GM18502 (cell line): ENCODE data around the gene MACROD2.
A peak's percentile ranks its signal among the peaks of the same experiment; 100 is the strongest.
"Not testable (repeated sequence)": the region's sequence is repeated elsewhere in the genome, so short reads cannot be mapped to it uniquely, and the experiment has no call there.

Experiments used
- ATAC-seq: cut with Tn5 transposase; IDR thresholded peaks from one replicate; pipeline ENCODE4 v1.9.1; 2021; ENCODE audit warnings: mild to moderate bottlenecking; ENCODE audit not compliant: unreplicated experiment, poor library complexity

The MACROD2 gene

DNA sequence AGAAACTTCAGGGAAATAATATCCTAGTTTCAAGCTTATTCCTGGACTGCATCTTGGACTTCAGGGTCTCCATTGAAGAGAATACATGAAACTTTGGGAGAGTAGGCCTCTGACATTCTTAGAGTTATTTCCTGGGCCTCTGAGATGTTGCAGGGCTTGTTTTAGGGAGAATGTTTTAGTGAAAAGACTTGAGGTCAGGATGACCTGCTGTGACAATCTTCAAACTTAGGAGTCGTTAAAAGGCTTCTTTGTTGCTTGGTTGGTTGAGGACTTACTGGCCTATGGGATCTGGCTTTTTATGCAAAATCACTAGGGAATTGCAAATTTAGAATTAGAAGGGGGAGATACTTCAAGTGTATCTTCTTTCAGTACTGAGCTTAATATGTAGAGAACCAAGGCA lies 955.3 kb downstream of the MACROD2 start:
- ATAC-seq: no peak

DNA sequence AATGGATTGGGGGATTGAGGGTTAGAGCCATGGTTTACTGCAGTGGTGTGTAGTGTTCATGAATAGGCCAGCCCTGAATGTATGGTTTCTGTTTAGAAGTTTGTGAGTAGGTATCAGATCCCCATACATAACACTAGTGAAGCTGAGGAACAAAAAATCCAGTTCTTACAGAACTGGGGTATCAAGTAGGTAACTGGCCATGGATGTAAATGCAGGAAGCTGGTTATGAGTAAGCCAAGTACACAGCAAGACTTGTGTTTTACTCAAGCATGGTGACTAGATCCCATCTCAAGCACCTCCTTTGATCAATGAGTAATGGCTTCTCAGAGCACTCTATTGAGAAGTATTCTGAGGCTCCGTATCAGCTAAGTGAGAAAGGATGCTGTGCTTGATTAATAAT lies 955.8 kb downstream of the MACROD2 start:
- peak; percentile 72 for ATAC-seq

DNA sequence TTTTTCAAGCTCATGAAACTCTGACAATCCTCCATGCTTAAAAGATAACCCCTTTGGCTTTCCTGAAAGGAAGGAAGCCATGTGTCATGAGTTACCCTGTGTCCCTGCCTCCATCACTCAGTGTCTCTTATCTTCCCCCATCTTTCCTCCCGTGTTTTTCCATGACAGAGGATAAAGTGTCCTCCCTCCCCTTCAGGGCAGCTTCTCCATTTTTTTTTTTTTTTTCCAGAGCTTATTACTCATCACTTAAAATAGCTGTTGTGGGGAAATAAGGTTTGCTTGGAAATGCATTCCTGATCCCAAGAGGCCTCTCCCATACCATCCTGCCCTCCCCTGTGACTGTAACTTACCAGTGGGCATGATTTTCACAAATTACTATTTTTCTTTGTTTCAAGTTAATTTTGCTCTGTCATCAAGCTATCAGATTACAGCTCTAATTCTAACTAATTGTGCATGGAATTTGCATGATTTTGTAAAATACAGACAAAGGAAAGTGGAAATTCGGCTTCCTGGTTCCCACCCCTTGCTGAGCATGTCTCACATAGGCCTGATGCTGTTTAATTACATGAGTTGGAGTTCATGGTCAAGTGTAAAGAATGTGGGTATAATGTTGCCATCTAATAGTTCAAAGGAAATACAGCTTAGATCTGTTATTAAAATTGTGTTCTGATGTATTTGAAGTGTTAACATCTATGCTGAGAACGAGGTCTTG lies 956.5 kb downstream of the MACROD2 start:
- ATAC-seq: no peak

DNA sequence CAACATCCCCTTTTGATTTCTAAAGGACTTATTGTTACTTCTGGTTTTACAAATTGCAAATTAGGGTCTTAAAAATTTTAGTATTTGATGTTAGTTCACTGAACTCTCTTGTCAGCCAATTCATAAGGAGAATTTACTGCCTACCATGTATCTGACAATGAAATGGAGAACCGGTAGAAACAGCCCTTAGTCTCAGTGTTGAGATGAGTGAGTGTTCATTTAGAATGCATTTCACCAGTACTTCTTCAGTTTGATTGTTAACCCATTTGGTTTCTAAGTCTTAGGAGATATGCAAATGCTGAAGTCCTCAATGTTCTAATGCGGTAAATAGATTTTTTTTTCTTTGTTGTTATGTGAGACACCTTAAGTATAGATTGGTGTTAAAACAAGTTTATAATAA lies 958.4 kb downstream of the MACROD2 start:
- no peak for ATAC-seq

DNA sequence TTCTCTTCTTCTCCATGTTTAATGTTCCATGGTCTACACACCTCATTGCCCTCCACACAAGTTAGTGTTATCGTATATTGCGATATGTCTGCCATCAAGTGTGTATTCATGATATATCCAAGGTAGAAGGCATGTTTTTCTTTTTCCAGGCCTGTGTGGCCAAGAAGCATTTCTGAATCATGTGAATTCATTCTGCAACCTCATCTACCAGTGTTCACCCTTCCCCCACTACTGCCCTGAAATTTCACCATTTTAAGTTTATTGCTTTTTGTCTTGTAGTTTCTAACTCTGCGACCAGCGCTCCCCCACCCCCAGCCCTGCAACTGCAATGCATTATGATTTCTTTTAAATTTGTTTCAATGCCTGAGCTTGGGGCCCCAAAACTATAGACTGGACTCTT lies 960.1 kb downstream of the MACROD2 start:
- ATAC-seq: no peak

DNA sequence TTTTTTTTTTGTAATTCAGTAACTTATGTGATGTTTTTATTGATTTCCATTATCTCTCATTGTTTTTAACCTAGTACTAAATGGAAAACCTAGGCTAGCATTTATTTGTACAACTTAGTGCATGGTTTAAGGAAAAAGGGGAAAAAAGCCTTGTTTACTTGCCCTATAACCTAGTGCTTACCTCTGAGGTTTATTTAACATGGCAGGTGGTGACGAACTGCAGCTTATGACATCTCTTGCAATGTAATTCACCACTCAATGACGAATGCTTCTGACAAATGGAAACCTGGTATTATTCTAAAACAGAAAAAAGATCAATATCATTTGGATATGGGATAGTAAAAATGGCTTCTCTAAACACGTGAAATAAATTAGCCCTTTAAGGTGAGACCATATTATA lies 960.7 kb downstream of the MACROD2 start:
- no peak for ATAC-seq

DNA sequence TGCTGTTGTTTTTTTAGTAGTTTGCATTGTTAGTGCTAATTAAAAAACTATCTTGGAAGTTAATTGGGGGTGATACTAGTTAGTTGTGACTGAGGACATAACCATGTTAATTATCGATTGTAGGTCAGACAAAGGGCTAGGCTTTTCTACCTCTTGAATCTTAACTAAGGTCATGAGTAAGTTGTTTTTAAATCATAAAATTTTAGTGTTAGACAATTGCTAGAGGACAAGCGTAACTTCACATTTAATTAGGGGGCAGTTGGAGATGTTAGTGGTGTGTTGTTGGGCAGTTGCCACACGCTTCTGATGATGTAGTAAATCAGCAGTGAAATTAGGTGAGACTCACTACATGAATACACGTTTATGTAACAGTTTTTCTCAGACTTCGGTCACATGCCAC lies 961.2 kb downstream of the MACROD2 start:
- no peak for ATAC-seq

DNA sequence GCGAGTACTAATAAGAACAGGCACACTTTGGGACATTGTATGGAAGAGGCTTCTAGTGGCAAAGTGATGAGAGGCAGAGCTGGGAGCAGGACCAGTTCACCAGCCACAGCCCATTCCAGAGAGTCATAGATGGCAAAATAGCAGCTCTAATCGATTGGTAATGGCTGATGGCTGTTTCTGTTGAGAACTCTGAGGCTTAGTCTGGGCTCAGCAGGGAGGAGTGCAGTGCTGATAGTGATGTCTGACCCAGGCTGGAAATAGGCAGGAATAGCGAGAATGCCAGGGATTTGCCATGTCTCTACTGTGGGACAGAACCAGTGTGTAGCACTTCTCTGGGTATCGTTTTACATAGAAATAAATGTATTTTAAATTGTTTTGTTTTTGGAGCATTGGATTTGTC lies 962.1 kb downstream of the MACROD2 start:
- ATAC-seq: no peak

DNA sequence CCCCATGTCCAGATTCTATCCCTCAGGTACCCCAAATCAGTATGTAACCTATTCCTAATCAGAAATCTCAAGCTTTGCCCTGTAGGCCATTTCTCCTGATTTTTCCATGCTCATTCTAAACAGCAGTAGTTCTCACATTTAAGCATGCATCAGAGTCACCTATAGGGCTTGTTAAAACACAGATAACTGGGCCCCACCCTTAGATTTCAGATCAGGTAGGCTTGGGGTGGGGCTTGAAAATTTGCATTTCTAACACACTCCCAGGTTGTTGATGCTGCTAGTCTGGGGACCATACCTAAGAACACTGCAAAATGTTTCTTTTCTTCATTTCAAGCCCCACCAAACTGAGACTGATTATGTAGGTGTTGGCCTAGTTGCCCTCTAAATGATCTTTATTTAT lies 963.3 kb downstream of the MACROD2 start:
- no peak for ATAC-seq

DNA sequence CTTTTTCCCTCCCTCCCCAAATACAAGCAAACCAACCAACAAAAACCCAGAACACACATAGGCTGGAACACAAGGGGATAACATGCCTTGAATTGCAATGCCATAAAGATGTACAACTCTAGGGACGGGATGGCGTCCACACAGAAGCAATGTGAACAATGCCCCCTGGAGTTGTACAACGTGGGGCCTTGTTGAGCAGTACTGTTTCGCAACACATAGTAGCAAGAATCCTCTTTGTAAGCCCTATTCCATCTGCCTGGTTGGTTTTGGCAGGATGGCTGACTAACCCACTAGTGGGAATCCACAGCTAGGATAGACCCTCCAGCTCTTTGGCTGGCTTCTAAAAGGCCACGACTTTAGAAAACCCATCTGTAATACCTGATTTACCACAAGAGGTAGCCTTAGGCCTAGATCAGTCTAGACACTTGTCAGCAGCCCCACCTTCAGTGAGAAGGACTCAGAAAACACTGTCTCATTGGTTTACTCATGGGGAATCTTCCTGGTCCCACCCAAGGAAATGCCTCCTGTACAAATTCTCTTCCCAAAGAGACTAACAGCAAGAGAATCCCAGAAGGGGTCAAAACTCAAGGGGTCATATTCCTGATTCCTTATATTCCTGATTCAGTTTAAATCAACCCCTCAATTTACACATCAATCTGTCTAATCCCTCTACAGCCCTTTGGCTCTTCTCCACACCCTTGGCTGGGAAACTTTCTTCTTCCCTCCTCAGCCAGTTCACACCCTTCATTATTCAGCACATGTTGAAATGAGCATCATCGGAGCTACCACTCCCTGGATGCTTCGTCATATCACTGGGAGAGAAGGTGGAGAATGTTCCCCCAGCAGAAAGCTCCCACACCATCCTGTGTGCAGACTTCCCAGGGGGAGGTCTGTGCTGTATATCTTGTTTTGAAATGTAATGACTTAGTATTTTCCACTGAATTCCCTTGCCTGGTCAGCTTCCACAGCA lies 964.5 kb downstream of the MACROD2 start:
- ATAC-seq: no peak

DNA sequence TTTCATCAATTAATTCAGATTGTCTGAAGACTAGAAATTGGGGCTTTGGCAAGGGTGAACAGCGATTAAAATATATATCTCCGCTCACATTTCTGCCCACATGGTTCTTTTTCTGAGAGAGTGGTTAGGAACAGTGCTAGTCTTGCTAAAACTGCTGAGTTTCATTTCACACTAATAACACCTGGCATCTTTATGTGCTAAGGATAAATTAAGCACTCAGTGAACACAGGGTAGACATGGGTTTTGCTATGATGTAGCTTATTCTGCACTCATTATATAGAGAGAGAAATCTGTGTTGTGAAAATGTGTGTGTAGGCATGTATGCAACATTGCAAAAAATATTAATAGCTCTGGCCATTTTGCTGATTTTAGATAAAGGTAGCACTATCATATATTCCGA lies 965.5 kb downstream of the MACROD2 start:
- no peak for ATAC-seq

DNA sequence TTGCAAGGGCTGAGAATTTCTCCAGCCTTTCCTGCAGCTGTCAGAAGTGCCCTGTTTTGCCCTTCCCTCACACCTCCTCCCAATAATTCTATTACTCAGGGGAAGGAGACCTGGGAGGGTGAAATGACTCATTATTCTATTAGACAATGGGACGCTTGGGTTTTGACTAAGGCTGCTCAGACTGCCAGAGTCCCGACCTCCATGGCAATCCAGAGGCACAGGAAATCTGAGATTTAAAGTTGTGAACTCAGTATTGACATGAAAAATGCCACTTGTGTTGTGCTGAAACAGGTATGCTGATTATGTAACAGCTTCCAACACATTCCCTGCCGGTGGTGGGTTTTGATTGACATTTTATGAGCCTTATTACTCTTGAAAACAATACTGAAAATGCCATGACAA lies 967.9 kb downstream of the MACROD2 start:
- ATAC-seq: no peak

DNA sequence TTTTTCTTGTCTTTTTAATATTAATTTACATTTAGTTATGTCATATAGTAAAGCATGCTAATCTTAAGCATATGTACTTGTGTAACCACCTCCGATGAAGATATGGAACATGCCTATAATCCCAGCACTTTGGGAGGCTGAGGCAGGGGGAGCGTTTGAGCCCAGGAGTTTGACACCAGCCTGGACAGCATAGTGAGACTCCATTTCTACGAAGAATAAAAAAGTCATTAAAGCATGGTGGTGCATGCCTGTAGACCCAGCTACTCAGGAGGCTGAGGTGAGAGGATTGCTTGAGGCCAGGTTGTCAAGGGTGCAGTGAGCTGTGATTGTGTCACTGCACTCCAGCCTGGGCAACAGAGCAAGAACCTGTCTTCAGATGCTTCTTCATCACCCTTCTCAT lies 970.9 kb downstream of the MACROD2 start:
- no peak for ATAC-seq

DNA sequence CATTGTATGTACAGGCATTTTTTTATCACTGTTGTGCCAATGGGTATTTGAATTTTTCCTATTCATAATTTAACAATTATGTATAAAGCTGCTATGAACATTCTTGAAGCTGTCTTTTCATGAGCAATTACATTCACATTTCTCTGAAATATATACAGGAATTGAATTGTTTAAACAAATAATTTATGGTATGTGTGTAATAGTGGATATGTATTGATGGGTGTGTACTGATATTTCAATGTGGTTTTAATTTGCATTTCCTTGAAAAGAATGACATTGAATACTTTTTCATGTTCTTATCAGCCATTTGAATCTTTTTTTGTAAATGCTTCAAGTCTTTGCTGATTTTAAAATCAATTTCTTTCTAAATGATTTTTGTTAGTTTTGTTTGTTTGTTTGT lies 971.5 kb downstream of the MACROD2 start:
- ATAC-seq: no peak

DNA sequence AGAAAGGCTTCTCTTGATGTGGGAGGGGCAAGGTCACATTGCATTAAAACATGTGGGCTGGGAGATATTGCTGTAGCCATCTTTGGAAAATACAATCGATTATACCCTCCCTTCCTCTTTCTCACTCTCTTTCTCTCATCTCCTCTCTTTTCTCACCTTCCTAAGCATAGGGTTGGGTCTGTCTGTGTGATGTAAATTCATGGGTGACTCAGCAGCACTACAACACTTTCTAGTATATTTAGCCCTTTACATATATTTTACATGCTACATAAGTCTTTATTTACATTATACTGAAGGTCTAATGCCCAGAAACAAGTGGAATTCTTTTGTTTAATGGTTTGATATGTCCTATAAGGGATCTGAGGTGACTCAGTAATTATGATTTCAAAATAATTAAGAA lies 976.9 kb downstream of the MACROD2 start:
- ATAC-seq: no peak

DNA sequence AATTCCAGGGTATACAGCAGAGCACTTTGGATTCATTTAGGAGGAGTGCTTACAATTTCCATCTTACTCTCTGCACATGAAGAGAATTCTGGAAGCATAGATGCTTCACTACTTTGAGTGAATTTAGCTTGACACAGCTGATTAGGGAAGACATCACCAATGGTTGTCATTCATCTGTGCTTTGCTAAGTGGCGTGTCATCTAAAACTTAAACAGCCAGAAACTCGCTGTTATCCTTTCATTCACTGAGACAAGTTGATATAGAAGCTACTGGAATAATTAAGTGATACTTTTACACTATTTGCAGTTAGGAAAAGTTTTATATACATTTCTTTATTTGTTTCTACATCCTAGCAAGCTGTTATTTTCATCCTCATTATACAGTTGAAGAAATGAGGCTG lies 977.4 kb downstream of the MACROD2 start:
- ATAC-seq: no peak

DNA sequence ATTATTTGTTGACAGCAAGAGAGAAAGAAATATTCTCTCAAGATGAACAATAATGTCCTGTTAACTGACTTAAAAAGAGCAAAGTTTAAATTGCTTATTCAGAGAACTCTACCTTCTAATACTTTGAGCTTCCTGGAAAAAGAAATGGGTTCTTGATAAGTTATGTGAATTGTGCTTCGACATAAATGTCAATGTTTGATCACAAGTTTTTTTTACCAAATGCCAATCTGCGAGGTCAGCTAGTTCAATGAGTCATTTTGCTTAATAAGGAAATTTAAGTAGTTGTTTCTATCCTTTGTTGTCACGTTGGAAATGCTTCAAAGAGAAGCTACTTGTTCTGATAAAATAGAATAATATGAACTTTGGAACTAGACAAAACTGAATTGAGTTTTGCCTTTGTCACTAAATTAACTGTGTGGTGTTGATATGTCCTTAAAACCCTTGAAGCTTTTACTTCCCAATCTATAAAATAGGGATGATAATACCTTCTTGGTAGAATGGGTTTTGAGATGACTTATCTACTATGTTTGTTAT lies 984.2 kb downstream of the MACROD2 start:
- ATAC-seq: no peak

DNA sequence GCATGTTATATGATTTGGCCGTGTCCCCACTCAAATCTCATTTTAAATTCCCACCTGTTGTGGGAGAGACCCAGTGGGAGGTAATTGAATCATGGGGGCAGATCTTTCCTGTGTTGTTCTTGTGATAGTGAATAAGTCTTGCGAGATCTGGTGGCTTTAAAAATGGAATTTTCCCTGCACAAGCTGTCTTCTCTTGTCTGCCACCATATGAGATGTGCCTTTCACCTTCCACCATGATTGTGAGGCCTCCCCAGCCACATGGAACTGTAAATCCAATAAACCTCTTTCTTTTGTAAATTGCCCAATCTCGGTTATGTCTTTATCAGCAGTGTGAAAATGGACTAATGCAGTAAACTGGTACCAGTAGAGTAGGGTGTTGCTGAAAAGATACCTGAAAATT lies 986.2 kb downstream of the MACROD2 start:
- not testable (repeated sequence) for ATAC-seq

DNA sequence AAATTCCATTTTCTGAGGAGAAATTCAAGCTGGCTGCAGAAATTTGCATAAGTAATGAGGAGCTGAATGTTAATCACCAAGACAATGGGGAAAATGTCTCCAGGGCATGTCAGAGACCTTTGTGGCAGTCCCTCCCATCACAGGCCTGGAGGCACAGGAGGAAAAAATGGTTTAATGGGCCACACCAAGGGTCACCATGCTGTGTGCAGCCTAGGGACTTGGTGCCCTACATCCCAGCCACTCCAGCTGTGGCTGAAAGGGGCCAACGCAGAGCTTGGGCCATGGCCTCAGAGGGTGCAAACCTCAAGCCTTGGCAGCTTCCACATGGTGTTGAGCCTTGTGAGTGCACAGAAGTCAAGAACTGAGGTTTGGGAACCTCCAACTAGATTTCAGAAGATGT lies 987.0 kb downstream of the MACROD2 start:
- ATAC-seq: not testable (repeated sequence)

DNA sequence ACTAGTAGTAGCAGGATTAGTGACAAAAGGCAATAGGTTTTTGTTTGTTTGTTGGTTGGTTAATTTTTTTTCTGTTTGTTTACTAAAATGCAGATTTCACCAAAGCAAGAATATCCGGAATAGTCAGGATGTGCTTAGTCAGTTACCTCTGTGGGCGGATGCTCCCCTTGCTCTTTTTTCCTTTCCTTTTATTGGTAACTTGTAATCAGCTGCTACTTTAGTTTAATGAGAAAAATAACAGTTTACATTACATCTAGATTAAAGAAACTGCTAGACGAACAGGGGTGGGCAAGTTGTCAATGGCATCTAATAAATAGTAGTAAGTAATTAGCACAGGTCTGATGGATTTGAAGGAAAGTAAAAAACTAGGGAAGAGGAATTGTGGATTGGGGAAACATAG lies 989.0 kb downstream of the MACROD2 start:
- no peak for ATAC-seq
